NCI-H2171 treated with DMSO at 0.1 percent for 48 hours (cell line): Measurements from ENCODE around the gene IFNL3.
"Not testable (repeated sequence)": the region's sequence is repeated elsewhere in the genome, so short reads cannot be mapped to it uniquely, and the experiment has no call there.

Source experiments
- DNase-seq: peaks from one replicate; lab custom pipeline; 2025; lab: John Stamatoyannopoulos, UW

Gene IFNL3

GRCh38 chr19:39218230-39219007, 26.4 kb downstream of the IFNL3 start:
- DNase-seq, result peak; percentile 58

DNA sequence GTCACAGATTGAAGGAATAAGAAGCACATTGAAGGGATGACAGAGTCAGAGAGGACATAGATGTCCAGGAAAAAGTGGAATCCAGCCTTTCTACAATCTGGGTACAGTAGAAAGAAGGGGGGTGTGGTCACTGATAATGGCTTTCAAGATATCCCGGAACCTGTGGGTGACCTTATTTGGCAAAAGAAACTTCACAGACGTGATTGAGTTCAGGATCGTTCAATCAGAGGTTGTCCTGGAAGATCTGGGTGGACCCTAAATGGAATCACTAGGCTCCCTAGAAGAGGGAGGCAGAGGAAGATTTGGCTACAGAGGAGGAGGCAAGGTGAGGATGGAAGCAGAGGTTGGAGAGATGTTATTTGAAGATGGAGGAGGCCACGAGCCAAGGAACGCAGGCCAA, 27.7 kb downstream of the IFNL3 start:
- no peak for DNase-seq

DNA sequence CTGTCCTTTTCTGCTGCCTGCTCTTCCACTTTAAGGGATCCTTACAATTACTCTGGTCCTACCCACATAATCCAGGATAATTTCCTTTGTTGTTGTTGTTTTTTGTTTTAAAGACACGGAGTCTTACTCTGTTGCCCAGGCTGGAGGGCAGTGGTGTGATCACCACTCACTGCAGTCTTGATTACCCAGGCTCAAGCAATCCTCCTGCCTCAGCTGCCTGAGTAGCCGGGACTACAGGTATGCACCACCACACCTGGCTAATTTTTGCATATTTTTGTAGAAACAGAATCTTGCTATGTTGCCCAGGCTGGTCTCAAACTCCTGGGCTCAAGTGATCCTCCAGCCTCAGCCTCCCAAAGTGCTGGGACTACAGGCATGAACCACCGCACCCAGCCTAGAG, 29.5 kb downstream of the IFNL3 start:
- DNase-seq, result not testable (repeated sequence)

DNA sequence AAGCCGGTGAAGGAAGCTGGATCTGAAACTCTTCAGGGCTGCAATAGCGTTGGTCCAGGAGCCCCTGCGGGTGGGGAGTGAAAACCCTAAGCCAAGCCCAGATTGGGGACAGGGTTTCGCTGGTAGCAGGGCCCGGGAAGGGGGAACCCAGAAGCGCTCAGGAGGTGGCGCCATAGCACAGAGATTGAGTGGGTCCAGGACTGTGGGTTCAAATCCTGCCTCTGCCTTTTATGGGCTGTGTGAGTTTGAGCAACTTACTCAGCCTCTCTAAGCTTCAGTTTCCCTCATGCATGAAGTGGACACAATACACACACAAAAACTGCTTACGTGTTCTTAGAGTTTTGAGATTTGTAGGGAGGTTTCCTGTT, 32.4 kb downstream of the IFNL3 start:
- DNase-seq, result no peak

DNA sequence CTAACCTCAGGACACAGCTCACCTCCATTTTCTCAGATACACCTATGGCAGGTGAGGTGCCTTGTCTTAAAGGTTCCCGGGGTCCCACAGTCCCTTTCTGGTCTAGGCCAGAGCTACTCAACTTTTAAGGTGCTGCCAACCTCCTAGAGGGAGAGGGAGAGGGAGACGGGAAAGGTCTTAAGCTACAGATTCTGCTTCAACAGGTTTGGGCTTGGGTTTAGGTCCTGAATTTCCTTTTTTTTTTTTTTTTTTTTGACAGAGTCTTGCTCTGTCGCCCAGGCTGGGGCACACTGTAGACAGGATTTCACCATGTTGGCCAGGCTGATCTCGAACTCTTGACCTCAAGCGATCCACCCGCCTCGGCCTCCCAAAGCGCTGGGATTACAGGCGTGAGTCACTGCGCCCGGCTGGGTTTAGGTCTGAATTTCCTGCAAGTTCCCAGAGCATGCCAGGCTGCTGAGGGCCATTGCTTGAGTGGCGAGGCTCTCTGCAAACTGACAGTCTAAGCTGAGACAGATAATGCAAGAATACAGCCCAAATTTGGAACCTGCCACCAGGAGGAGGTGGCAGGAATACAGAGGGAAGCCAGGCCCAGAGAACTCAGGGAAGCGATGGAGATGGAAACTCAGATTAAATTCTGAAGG, 33.0 kb downstream of the IFNL3 start:
- DNase-seq, result no peak

DNA sequence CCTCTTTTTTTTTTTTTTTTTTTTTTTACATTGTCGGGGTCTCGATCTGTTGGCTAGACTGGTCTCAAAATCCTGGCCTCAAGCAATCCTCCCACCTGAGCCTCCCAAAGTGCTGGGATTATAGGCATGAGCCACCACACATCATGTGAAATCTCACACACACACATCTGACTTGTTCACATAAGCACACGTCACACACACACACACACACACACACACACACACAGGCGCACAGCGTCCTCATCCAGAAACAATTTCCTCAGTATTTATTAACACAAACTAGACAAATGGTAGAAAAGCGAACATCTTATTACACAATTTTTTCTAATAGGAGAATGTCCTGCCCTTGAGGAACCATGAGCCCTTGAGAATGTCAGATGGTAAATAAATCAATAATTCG, 35.6 kb downstream of the IFNL3 start:
- no peak for DNase-seq

GRCh38 chr19:39208175-39208795, 36.5 kb downstream of the IFNL3 start:
- no peak for DNase-seq

DNA sequence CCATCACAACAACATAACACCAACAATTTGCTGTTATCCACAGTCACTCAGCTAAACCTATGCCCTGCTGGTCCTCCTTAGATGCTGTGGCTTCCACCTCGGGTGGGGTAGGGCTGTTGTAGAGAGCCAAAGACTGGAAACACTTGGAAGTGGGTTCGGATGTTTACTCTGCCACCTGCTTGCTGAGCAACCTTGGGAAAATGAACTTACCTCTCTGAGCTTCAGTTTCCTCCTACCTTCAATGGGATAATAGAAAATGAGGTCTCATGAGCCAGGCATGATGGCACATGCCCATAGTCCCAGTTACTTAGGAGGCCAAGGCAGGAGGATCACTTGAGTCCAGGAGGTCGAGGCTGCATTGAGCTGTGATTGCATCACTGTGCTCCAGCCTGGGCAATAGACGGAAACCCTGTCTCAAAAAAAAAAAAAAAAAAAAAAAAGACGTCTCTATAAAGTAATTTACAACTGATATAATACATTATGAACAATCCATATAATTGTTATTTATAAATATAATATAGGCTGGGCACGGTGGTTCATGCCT, 37.4 kb downstream of the IFNL3 start:
- DNase-seq, result no peak

GRCh38 chr19:39206122-39206521, 38.7 kb downstream of the IFNL3 start:
- DNase-seq, result no peak

DNA sequence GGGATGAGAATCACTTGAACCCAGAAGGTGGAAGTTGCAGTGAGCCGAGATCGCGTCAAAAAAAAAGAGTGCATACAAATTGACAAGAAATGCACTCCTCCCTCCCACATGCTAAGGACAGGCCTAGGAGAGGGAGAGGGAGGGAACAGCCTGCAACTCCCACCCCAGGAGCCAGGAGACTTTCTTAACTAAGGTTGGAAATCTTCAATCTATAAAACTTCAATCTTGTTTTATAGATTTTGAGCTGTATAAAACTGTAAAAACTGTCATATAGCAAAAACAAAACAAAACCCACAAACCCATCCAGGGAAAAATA, 39.4 kb downstream of the IFNL3 start:
- no peak for DNase-seq

- DNase-seq, result no peak
Observed at GRCh38 chr19:39203372-39204341, 41.1 kb downstream of the IFNL3 start, which contains the start of gene SYCN. TSS of gene SYCN (minus strand) at chr19:39204263. CDS start at chr19:39204254, 9 bp downstream.

DNA sequence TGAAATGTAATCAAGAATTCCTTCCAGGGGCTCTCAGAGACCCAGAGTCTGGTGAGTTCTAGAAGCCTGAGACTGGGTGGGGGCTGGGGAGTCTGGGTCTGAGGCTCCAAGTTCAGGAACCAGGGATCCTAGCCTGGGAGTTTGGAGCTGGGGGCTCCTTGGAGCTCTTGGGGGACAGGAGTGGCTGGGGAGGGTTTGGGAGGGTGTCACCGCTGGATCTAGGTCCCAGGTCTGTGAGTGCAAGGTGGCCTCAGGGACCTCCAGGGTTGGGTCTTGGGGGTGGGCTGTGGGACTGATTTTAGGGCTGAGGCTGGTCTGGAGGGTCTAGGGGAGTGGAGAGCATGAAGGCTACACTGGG, 41.8 kb downstream of the IFNL3 start:
- no peak for DNase-seq

DNA sequence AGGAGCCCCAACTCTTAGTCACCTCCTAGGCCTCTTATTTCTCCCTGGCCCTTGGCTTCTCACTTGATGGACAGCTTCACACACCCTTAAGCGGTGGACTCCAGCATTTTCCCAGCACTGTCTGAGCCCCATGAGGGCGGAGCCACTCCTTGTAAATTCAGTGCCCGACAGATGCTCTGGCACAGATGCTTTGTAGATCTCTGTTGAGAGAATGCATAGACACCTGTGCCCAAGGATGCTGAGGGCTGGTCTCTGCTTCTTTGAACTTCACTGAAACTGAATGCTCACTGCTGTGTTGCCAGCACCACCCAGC, 44.0 kb downstream of the IFNL3 start:
- DNase-seq, result peak; percentile 78

DNA sequence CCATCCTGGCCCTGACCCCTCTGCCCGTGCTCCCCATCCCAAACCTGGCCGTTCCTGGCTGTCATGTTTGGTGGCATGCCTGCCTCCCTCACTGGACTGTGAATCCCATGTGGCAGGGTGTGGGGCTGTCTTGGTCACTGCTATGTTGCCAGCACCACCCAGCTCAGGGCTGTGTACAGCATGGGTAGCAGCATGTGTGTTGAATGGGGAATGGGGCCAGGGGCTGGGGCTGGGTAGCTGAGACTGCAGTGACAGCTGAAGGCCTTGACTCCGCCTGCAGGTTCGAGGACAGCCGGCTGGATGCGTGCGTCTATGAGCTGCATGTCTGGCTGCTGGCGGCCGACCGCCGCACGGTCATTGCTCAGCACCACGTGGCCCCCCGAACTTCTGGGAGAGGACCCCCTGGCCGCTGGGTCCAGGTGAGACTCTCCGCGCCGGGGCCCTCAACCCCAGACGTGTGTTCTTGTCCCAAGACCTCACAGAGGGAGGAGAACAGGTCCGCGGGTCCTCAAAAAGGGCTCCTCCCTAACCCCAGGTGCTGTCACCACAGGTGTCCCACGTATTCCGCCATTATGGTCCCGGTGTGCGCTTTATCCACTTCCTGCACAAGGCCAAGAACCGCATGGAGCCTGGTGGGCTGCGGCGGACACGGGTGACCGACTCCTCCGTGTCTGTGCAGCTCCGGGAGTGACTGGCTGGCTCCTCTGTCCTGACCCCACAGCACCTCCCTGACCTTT, 44.6 kb downstream of the IFNL3 start:
- DNase-seq, result no peak

GRCh38 chr19:39199025-39199424, 45.8 kb downstream of the IFNL3 start:
- no peak for DNase-seq

GRCh38 chr19:39197808-39198207, 47.0 kb downstream of the IFNL3 start:
- DNase-seq, result no peak

DNA sequence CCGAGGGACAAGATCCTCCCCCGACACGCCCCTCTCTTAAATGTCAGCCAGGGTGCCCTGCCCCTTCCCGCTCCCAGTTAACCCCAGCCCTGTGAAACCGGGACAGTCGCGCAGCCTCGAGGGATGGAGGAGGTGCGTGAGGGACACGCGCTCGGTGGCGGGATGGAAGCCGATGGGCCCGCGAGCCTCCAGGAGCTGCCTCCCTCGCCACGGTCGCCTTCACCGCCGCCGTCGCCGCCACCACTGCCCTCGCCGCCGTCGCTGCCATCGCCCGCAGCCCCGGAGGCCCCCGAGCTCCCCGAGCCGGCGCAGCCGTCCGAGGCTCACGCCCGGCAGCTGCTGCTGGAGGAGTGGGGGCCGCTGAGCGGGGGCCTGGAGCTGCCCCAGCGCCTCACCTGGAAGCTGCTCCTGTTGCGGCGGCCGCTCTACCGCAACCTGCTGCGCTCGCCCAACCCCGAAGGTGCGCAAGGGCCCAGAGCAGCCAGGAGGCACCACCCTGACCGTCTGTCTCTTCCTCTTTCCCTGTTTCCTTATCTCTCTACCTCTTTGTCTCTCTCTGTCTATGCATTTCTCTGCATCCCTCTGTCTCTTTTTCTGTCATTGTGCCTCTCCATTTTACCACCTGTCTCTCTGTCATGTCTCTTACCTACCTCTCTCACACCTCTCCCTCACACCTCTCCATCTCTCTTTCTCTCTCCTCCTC, 47.8 kb downstream of the IFNL3 start, which contains the start of gene NCCRP1:
NCCRP1 (plus strand) TSS at position 105 of the 703 bp plus-strand sequence; CDS start at position 124, 19 bp downstream.
- no peak for DNase-seq

GRCh38 chr19:39196320-39196719, 48.5 kb downstream of the IFNL3 start:
- no peak for DNase-seq

DNA sequence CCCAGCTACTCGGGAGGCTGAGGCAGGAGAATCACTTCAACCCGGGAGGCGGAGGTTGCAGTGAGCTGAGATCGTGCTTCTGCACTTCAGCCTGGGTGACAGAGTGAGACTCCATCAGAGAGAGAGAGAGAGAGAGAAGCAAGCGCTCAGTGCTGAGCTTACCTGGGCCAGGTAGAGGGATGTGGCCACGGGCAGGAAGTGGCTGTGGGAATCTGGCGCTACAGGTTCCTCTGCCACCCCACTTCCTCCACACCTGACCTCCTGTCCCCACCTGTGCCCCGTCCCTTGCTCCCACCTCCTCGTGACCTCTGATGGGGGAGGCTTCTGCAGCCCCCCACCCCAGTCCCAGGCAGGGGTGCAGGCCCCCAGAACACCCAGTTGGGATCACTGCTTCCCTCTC, 49.1 kb downstream of the IFNL3 start:
- no peak for DNase-seq

DNA sequence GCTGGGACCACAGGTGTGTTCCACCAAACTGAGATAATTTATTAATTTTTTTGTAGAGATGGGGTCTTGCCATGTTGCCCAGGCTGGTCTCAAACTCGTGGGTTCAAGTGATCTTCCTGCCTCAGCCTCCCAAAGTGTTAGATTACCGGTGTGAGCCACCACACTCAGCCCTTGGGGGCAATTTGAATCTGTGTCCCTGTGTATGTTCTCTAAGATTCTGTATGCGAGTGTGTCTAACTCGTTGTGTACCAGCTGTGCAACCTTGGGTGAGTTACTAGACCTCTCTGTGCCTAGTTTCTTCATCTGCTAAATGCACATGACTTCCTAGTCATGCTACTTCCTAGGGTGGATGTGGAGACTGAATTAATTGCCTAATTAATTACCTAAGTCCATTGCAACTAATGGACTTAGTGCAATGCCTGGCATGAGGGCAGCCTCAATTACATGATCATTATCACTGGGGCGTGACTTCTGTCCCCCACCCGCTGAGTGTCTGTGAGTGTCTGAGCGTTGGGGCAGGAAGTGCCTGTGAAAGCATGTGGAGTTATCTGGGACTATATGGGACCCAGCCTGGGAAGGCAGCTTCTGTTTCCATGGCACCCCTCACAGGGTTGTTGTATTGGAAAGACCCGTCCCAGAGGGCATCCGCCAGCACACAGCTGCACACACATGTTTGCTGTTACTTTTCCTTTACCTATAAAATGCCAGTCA, 49.8 kb downstream of the IFNL3 start:
- no peak for DNase-seq
